GM18861 (cell line): ENCODE data around the gene TLE2.
"Not testable (repeated sequence)": the region's sequence is repeated elsewhere in the genome, so short reads cannot be mapped to it uniquely, and the experiment has no call there.

Experiments used
- ATAC-seq: cut with Tn5 transposase; IDR thresholded peaks from one replicate; pipeline ENCODE4 v1.9.1; 2021; ENCODE audit not compliant: unreplicated experiment

Gene TLE2

GRCh38 chr19:3056417-3057088 is 27.5 kb upstream of the TLE2 start:
- ATAC-seq = no peak

- ATAC-seq = no peak
Measured at GRCh38 chr19:3055741-3056416, 26.8 kb upstream of the TLE2 start.

- no peak for ATAC-seq
Measured at GRCh38 chr19:3054972-3055740, 26.1 kb upstream of the TLE2 start.

GRCh38 chr19:3054265-3054971 is 25.3 kb upstream of the TLE2 start:
- no peak for ATAC-seq

- ATAC-seq = no peak
Measured at GRCh38 chr19:3053780-3054179, 24.7 kb upstream of the TLE2 start.

GRCh38 chr19:3053218-3053621 is 24.1 kb upstream of the TLE2 start:
- no peak for ATAC-seq

- not testable (repeated sequence) for ATAC-seq
Measured at GRCh38 chr19:3050016-3050415, 20.9 kb upstream of the TLE2 start.

- ATAC-seq = no peak
Measured at GRCh38 chr19:3049089-3049488, 20.0 kb upstream of the TLE2 start.

- no peak for ATAC-seq
Measured at GRCh38 chr19:3048190-3048533, 19.1 kb upstream of the TLE2 start.

- ATAC-seq = no peak
Measured at GRCh38 chr19:3047496-3048189, 18.6 kb upstream of the TLE2 start.

GRCh38 chr19:3046698-3047495 is 17.8 kb upstream of the TLE2 start:
- ATAC-seq = no peak

GRCh38 chr19:3045885-3046697 is 17.0 kb upstream of the TLE2 start:
- ATAC-seq = no peak

GRCh38 chr19:3045191-3045590 is 16.1 kb upstream of the TLE2 start:
- ATAC-seq = no peak

- no peak for ATAC-seq
Measured at GRCh38 chr19:3042621-3043267, 13.7 kb upstream of the TLE2 start.

- ATAC-seq = no peak
Measured at GRCh38 chr19:3041761-3042620, 12.9 kb upstream of the TLE2 start.

GRCh38 chr19:3041327-3041726 is 12.2 kb upstream of the TLE2 start:
- ATAC-seq = no peak

- no peak for ATAC-seq
Measured at GRCh38 chr19:3039641-3040077, 10.6 kb upstream of the TLE2 start.

GRCh38 chr19:3039125-3039524 is 10.0 kb upstream of the TLE2 start:
- no peak for ATAC-seq
